ENCODE measurements around the gene PCCA.

The PCCA gene

GRCh38 chr13:100231176-100231575 is 142.3 kb downstream of the PCCA start:
- no peak for DNase-seq (ENCODE audit: low read depth)
- TF ChIP-seq CTCF (IDR thresholded peaks at IDR 0.05; ENCODE audit: low read length, missing control alignments) = no peak
- H3K4me3 ChIP-seq (replicated peaks; ENCODE audit: low read depth, low read length) = no peak overlapping the region

GRCh38 chr13:100234006-100234405 is 145.1 kb downstream of the PCCA start:
- H3K4me3 ChIP-seq (replicated peaks; ENCODE audit: low read depth, low read length) = no peak overlapping the region
- DNase-seq (ENCODE audit: low read depth) = no peak
- TF ChIP-seq CTCF (IDR thresholded peaks at IDR 0.05; ENCODE audit: low read length, missing control alignments) = no peak

- TF ChIP-seq CTCF (IDR thresholded peaks at IDR 0.05; ENCODE audit: low read length, missing control alignments) = no peak
- no peak overlapping the region for H3K4me3 ChIP-seq (replicated peaks; ENCODE audit: low read depth, low read length)
- peak; percentile 34 for DNase-seq (ENCODE audit: low read depth)
These were observed 145.7 kb downstream of the PCCA start for GRCh38 chr13:100234524-100235136.

- DNase-seq (ENCODE audit: low read depth) = peak; percentile 71
- no peak overlapping the region for H3K4me3 ChIP-seq (replicated peaks; ENCODE audit: low read depth, low read length)
- TF ChIP-seq CTCF (IDR thresholded peaks at IDR 0.05; ENCODE audit: low read length, missing control alignments) = peak; percentile 58
These were observed 146.5 kb downstream of the PCCA start for GRCh38 chr13:100235311-100235901.

- no peak for DNase-seq (ENCODE audit: low read depth)
- TF ChIP-seq CTCF (IDR thresholded peaks at IDR 0.05; ENCODE audit: low read length, missing control alignments) = no peak
- H3K4me3 ChIP-seq (replicated peaks; ENCODE audit: low read depth, low read length) = no peak overlapping the region
These were observed 151.4 kb downstream of the PCCA start for GRCh38 chr13:100240109-100240779.

GRCh38 chr13:100244431-100244830 is 155.5 kb downstream of the PCCA start:
- peak; percentile 64 for DNase-seq (ENCODE audit: low read depth)
- H3K4me3 ChIP-seq (replicated peaks; ENCODE audit: low read depth, low read length) = no peak overlapping the region
- no peak for TF ChIP-seq CTCF (IDR thresholded peaks at IDR 0.05; ENCODE audit: low read length, missing control alignments)

Measured in fibroblast of pulmonary artery (primary cell).